Esophagus squamous epithelium (tissue), 4 donors: Measurements from ENCODE around the gene GALNT11.

Experiments
- POLR2A ChIP-seq, 4 donors: fragments of 450-650 bp; IDR thresholded peaks; one replicate each; pipeline ENCODE4 v1.6.1; 2017; ENCODE audit warnings: antibody characterized with exemption in 4 of 4, mild to moderate bottlenecking in 4 of 4, moderate library complexity in 3 of 4
- TF ChIP-seq, protein P1 (sequence below), 6 experiments: fragments of 450-650 bp in 4 of 6; fragments of 200-600 bp in 2 of 6; sonication (generic) in 2 of 6; IDR thresholded peaks; one replicate each; pipeline ENCODE4 v1.5.1; 2016 to 2019; ENCODE audit warnings: antibody characterized with exemption in 6 of 6, mild to moderate bottlenecking in 4 of 6, moderate library complexity in 4 of 6

- TF ChIP-seq, protein P1, sequence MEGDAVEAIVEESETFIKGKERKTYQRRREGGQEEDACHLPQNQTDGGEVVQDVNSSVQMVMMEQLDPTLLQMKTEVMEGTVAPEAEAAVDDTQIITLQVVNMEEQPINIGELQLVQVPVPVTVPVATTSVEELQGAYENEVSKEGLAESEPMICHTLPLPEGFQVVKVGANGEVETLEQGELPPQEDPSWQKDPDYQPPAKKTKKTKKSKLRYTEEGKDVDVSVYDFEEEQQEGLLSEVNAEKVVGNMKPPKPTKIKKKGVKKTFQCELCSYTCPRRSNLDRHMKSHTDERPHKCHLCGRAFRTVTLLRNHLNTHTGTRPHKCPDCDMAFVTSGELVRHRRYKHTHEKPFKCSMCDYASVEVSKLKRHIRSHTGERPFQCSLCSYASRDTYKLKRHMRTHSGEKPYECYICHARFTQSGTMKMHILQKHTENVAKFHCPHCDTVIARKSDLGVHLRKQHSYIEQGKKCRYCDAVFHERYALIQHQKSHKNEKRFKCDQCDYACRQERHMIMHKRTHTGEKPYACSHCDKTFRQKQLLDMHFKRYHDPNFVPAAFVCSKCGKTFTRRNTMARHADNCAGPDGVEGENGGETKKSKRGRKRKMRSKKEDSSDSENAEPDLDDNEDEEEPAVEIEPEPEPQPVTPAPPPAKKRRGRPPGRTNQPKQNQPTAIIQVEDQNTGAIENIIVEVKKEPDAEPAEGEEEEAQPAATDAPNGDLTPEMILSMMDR (IDR thresholded peaks at IDR 0.05): no peak
- no peak for TF ChIP-seq POLR2A (IDR thresholded peaks at IDR 0.05)
Measured at GRCh38 chr7:151982806-151983205, 42.7 kb upstream of the GALNT11 start.
